Measurements from ENCODE around the gene TMIGD1.

Gene TMIGD1

DNA sequence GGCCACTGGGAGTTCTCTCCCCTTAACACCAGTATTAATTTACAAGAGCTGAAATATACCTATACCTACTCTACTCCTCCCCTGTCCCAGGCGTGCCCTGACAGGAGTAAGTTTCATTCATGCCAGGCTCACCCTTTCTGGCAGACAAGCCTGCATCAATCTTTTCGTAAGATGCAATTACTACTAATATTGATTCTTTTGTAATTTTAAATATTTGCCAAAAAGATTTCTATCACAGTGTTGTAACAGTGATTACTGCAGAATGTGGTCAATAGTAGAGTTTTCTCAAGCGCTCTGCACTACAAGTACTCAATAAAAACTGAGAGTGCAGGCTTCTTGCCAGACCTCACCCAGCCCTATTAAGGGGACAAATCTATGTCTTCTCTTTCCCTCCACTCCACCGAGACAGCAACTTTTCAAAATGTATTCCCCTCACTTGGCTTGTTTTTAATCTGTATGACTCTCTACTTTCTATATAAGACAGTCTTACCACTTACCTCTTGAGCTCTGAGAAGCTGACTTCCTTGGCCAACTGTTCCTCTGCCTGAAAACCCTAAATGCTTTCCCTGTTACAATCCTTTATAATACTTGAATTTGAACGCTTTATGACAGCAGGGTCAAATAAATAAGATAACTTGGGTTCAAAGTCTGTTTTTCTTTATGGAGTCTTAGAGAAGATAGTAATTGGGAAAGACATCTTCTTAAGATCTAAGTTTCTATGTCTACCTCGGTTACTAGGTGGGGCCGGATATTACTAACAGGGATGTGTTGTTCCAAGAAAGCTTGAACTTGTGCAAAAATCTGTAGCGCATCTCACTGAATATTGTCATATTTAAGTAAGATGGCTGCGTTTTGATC lies at the start of gene TMIGD1:
TMIGD1 (minus strand) TSS at position 555 of the 858 bp plus-strand sequence. CDS start 1,924 bp downstream, outside the sequence.
- DNase-seq = no peak

DNA sequence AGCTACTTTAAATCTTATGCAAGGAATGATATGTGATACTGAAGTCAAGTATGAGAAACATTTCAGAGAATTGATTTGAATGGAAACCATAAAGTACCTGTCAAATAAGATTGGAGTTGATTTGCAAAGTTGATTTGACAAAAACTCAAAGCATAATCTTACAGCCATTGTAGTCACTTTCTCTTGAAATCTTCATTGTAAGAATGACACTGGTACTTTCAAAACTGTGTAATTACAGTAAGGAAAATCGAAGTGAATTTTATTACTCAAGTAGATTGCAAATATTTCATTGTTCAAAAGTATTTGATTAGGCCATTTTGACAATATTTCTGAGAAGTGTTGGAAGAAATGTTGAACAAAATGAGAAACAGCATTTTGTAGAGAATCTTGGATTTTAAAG lies 48.5 kb upstream of the TMIGD1 start:
- DNase-seq = no peak

DNA sequence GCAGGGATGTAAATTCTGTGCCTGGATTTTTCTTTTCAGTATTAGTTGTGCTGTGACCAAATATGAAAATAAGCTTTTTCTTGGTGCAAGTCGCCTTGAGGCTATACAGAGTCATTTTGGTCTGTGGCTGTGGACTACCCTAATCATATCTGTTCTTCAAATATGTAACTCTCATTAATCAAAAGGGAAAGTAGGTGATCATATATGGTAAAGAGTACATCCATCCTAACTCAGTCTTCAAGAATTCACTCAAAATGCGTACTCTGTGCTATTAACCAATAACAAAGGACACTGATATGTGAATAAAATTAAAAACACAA lies 47.4 kb upstream of the TMIGD1 start:
- DNase-seq = no peak

GRCh38 chr17:30380643-30381339 lies 46.9 kb upstream of the TMIGD1 start:
- DNase-seq = no peak

GRCh38 chr17:30379903-30380381 lies 46.1 kb upstream of the TMIGD1 start:
- DNase-seq = no peak

- no peak for DNase-seq
Measured at GRCh38 chr17:30379303-30379902, 45.5 kb upstream of the TMIGD1 start.

DNA sequence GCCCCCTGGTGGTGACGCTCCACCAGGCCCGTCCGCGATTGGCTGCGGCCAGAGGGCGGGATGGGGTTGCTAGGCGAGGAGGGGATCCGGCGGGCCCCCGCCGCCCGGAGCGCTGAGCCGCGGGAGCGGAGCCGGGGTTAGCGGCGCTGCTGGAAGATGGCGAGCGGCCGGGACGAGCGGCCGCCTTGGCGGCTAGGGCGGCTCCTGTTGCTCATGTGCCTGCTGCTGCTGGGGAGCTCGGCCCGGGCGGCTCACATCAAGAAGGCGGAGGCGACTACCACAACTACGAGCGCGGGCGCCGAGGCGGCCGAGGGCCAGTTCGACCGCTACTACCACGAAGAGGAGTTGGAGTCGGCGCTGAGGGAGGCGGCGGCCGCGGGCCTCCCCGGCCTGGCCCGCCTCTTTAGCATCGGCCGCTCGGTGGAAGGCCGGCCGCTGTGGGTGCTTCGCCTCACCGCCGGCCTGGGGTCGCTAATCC lies 45.0 kb upstream of the TMIGD1 start, which contains the start of gene CPD:
CPD (plus strand) TSS at position 103 of the 478 bp plus-strand sequence; CDS start at position 157, 54 bp downstream.
- DNase-seq = peak; percentile 77

GRCh38 chr17:30378241-30378824 lies 44.5 kb upstream of the TMIGD1 start:
- DNase-seq = no peak

GRCh38 chr17:30377574-30378240 lies 43.9 kb upstream of the TMIGD1 start:
- DNase-seq = no peak

GRCh38 chr17:30376621-30377452 lies 43.0 kb upstream of the TMIGD1 start:
- no peak for DNase-seq

GRCh38 chr17:30375661-30376060 lies 41.8 kb upstream of the TMIGD1 start:
- DNase-seq = no peak

DNA sequence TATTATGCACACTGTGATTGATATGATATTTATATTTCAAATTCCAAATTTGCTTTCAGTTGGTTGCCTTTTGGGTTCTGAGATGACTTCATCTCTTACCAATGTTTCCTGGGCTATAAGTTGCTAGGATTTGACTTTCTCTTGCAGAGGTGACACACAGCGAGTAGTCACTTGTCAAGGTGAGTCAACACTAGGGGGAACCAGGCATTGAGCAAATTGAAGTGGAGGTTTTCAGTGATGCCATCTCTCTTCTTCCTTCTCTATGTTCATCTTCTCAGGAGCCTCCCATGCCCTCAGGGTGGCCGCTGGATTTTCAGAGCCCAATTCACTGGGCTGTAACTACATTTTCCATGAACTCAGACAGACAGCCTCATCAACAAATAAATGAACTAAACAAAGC lies 38.9 kb upstream of the TMIGD1 start:
- DNase-seq = peak; percentile 28

- no peak for DNase-seq
Measured at GRCh38 chr17:30369995-30370394, 36.1 kb upstream of the TMIGD1 start.

GRCh38 chr17:30368912-30369720 lies 35.3 kb upstream of the TMIGD1 start:
- no peak for DNase-seq

DNA sequence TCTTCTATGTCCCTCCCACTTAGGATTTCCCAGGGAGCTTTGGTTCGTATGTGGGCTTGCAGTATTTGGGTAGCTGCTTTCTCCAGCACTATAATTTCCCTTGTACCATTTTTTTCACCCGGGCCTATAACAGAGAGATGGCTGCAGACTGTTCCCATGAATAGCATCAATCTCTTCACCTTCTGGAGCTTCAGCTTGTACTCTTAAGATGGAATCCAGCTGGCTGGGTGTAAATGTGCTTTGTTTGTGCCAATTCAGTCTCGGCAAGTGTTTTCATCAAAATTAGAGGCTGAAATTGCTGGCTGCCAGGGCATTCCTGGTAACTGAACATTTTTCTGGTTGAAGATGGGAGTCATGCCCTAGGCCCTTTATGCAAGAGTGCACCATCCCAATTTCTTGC lies 32.7 kb upstream of the TMIGD1 start:
- DNase-seq = no peak

DNA sequence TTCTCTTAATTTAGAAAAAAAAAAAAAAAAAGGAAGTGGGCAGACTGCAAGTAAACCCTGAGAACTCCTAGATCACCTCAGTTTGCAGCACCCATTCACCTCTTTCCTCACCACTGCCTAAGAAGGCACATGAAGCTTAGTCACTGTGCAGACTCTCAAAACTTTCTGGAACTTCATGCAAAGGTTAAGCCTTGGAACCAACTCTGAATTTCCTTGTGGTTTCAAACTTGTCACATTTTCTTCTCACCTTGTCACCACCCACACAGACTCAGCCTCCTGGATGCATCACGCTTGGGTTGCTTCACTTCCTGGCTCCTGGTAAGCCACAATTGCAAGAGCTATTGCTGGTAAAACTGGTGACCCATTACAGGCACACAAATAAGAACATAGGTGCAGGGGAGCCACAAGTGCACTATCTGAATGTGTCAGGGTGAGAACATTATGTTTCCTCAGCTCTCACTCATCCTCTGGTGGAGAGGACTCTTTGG lies 29.9 kb upstream of the TMIGD1 start:
- DNase-seq = no peak

GRCh38 chr17:30361766-30362279 lies 28.0 kb upstream of the TMIGD1 start:
- no peak for DNase-seq

- no peak for DNase-seq
Measured at GRCh38 chr17:30360086-30360808, 26.4 kb upstream of the TMIGD1 start.

DNA sequence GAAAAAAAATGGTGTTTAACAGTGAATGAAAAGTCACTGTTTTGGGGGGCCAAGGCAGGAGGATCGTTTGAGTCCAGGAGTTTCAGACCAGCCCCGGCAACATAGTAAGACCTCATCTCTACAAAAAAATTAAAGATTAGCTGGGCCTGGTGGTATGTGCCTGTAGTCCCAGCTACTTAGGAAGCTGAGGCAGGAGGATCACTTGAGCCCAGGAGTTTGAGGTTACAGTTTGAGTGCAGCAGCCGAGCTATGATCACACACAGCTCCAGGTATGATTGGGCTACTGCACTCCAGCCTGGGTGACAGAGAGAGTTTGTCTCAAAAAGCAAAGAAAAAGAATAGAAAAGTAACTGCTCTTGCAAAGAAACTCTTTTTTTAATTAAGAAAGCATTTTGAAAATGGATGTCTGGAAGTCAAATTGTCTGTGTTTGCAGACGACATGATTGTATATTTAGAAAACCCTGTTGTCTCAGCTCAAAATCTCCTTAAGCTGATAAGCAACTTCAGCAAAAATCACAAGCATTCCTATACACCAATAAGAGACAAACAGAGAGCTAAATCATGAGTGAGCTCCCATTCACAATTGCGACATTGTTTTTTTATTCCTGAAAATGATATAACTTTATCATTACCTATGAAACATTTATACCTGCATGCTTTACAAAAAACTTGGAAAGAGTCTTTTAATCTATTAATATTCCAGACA lies 24.4 kb upstream of the TMIGD1 start:
- DNase-seq = no peak
